BLaER1 treated with 17β-estradiol and CSF1 and Interleukin-3, amounts not matched to agents 10 nM and 100 nM (cell line): ENCODE results near the gene TUBA4A.

ENCODE experiments used
- H3K27ac ChIP-seq, 11 experiments: shearing (Covaris generic); formaldehyde crosslinking; 2 replicates each; pipeline ENCODE4 v1.8.1; 2022
- H3K27me3 ChIP-seq, 11 experiments: shearing (Covaris generic); formaldehyde crosslinking; 2 replicates each; pipeline ENCODE4 v1.8.1; 2022
- H3K36me3 ChIP-seq, 11 experiments: shearing (Covaris generic); formaldehyde crosslinking; 2 replicates each; pipeline ENCODE4 v1.8.1; 2022
- H3K4me1 ChIP-seq, 10 experiments: shearing (Covaris generic); formaldehyde crosslinking; 2 replicates each; pipeline ENCODE4 v1.8.1; 2022
- H3K4me2 ChIP-seq, 11 experiments: shearing (Covaris generic); formaldehyde crosslinking; 2 replicates each; pipeline ENCODE4 v1.8.1; 2022
- H3K4me3 ChIP-seq, 10 experiments: shearing (Covaris generic); formaldehyde crosslinking; 2 replicates each; pipeline ENCODE4 v1.8.1; 2022
- H3K9ac ChIP-seq, 11 experiments: shearing (Covaris generic); formaldehyde crosslinking; 2 replicates each; pipeline ENCODE4 v1.8.1; 2022
- H3K9me3 ChIP-seq, 11 experiments: shearing (Covaris generic); formaldehyde crosslinking; replicated peaks in 1 of 11; 2 replicates each; pipeline ENCODE4 v1.8.1; 2022
- H4K20me1 ChIP-seq, 11 experiments: shearing (Covaris generic); formaldehyde crosslinking; 2 replicates each; pipeline ENCODE4 v1.8.1; 2022
- Cebpa-rat ChIP-seq, 11 experiments: shearing (Covaris generic); IDR thresholded peaks; 2 replicates each; pipeline ENCODE4 v1.8.1; 2022

TUBA4A gene

GRCh38 chr2:219228911-219229304 is 24.8 kb downstream of the TUBA4A start:
- Histone ChIP-seq H3K4me2 (peak overlapping the region; percentile 90 to 100 (median 98)), H3K27ac (peak overlapping the region; percentile 82 to 94 (median 88)), H4K20me1 (peaks cover 14 to 51% (median 39%) of the 10 kb centered on the region in 11 experiments; a peak in 17 of 22 replicates), H3K4me3 (peak overlapping the region; percentile 78 to 96 (median 84)), H3K27me3 (no peaks in the 10 kb centered on the region), H3K9ac (peak overlapping the region; percentile 89 to 96 (median 93)), H3K9me3 (no peaks in the 10 kb centered on the region), H3K4me1 (peaks cover 53 to 64% (median 60%) of the 10 kb centered on the region in 10 experiments), H3K36me3 (peaks cover 37 to 65% (median 48%) of the 10 kb centered on the region in 11 experiments)
- no peak for TF ChIP-seq Cebpa-rat (IDR thresholded peaks at IDR 0.05)

- Histone ChIP-seq H3K9me3 (no peaks in the 10 kb centered on the region), H3K9ac (peak overlapping the region; percentile 89 to 96 (median 93)), H3K27me3 (no peaks in the 10 kb centered on the region), H3K4me2 (peak overlapping the region; percentile 90 to 100 (median 98)), H3K27ac (peak overlapping the region; percentile 82 to 94 (median 88)), H3K36me3 (peaks cover 37 to 65% (median 48%) of the 10 kb centered on the region in 11 experiments), H4K20me1 (peaks cover 14 to 55% (median 45%) of the 10 kb centered on the region in 11 experiments; a peak in 17 of 22 replicates), H3K4me1 (peaks cover 53 to 64% (median 60%) of the 10 kb centered on the region in 10 experiments), H3K4me3 (peak overlapping the region; percentile 78 to 96 (median 84))
- no peak for TF ChIP-seq Cebpa-rat (IDR thresholded peaks at IDR 0.05)
Measured at GRCh38 chr2:219228041-219228910, 25.4 kb downstream of the TUBA4A start.

GRCh38 chr2:219225350-219225749 is 28.4 kb downstream of the TUBA4A start:
- TF ChIP-seq Cebpa-rat (IDR thresholded peaks at IDR 0.05) = no peak
- no peaks in the 10 kb centered on the region for H3K9me3 ChIP-seq
- H3K4me2 ChIP-seq = peak overlapping the region; percentile 90 to 100 (median 98)
- peaks cover 47 to 74% (median 60%) of the 10 kb centered on the region in 11 experiments for H3K36me3 ChIP-seq
- peaks cover 25 to 80% (median 55%) of the 10 kb centered on the region in 11 experiments; a peak in 19 of 22 replicates for H4K20me1 ChIP-seq
- H3K9ac ChIP-seq = peak overlapping the region in 10 of 11 experiments; percentile 6 to 52 (median 38); a peak in 14 of 22 replicates
- H3K27ac ChIP-seq = peak overlapping the region in 10 of 11 experiments; percentile 28 to 70 (median 50); a peak in 18 of 22 replicates
- peak overlapping the region in 4 of 10 experiments; percentile 0 to 35 (median 12); a peak in 4 of 20 replicates for H3K4me3 ChIP-seq
- H3K4me1 ChIP-seq = peaks cover 43 to 57% (median 49%) of the 10 kb centered on the region in 10 experiments
- no peaks in the 10 kb centered on the region for H3K27me3 ChIP-seq

- Histone ChIP-seq H3K9ac (no peak overlapping the region), H3K4me1 (peaks cover 50 to 71% (median 61%) of the 10 kb centered on the region in 10 experiments), H3K4me2 (peak overlapping the region in 4 of 11 experiments; percentile 90 to 99 (median 98); a peak in 1 of 22 replicates), H4K20me1 (peaks cover 25 to 93% (median 66%) of the 10 kb centered on the region in 11 experiments; a peak in 19 of 22 replicates), H3K9me3 (no peaks in the 10 kb centered on the region), H3K27me3 (no peaks in the 10 kb centered on the region), H3K27ac (no peak overlapping the region; a peak in 1 of 22 replicates), H3K36me3 (peaks cover 57 to 85% (median 70%) of the 10 kb centered on the region in 11 experiments), H3K4me3 (no peak overlapping the region)
- TF ChIP-seq Cebpa-rat (IDR thresholded peaks at IDR 0.05) = no peak
Measured at GRCh38 chr2:219223831-219224610, 29.7 kb downstream of the TUBA4A start.

- H3K9ac ChIP-seq = peak overlapping the region in 1 of 11 experiments; percentile 47; a peak in 1 of 22 replicates
- H3K4me2 ChIP-seq = no peak overlapping the region
- no peaks in the 10 kb centered on the region for H3K9me3 ChIP-seq
- peaks cover 57 to 77% (median 67%) of the 10 kb centered on the region in 11 experiments for H3K36me3 ChIP-seq
- peaks cover 12 to 88% (median 46%) of the 10 kb centered on the region in 11 experiments; a peak in 16 of 22 replicates for H4K20me1 ChIP-seq
- no peak for TF ChIP-seq Cebpa-rat (IDR thresholded peaks at IDR 0.05)
- H3K4me3 ChIP-seq = no peak overlapping the region
- H3K27me3 ChIP-seq = no peaks in the 10 kb centered on the region
- peaks cover 48 to 72% (median 64%) of the 10 kb centered on the region in 10 experiments for H3K4me1 ChIP-seq
- no peak overlapping the region for H3K27ac ChIP-seq
Measured at GRCh38 chr2:219221957-219222518, 31.7 kb downstream of the TUBA4A start.

GRCh38 chr2:219220652-219221402 is 32.9 kb downstream of the TUBA4A start:
- no peak overlapping the region for H3K27ac ChIP-seq
- peaks cover 55 to 71% (median 62%) of the 10 kb centered on the region in 11 experiments for H3K36me3 ChIP-seq
- peak overlapping the region in 1 of 11 experiments; percentile 8; a peak in 1 of 22 replicates for H3K9ac ChIP-seq
- H3K4me2 ChIP-seq = peak overlapping the region in 3 of 11 experiments; percentile 87 to 99 (median 98); a peak in 3 of 22 replicates
- peaks cover 12 to 78% (median 42%) of the 10 kb centered on the region in 11 experiments; a peak in 16 of 22 replicates for H4K20me1 ChIP-seq
- H3K4me1 ChIP-seq = peaks cover 48 to 72% (median 64%) of the 10 kb centered on the region in 10 experiments
- no peak overlapping the region for H3K4me3 ChIP-seq
- no peaks in the 10 kb centered on the region for H3K27me3 ChIP-seq
- H3K9me3 ChIP-seq = no peaks in the 10 kb centered on the region
- no peak for TF ChIP-seq Cebpa-rat (IDR thresholded peaks at IDR 0.05)

GRCh38 chr2:219219784-219220532 is 33.8 kb downstream of the TUBA4A start:
- H3K9me3 ChIP-seq = no peaks in the 10 kb centered on the region
- H3K27me3 ChIP-seq = no peaks in the 10 kb centered on the region
- peaks cover 53 to 74% (median 60%) of the 10 kb centered on the region in 11 experiments for H3K36me3 ChIP-seq
- H3K9ac ChIP-seq = peak overlapping the region in 9 of 11 experiments; percentile 42 to 89 (median 75); a peak in 14 of 22 replicates
- H3K4me1 ChIP-seq = peaks cover 43 to 68% (median 56%) of the 10 kb centered on the region in 10 experiments
- H3K4me2 ChIP-seq = peak overlapping the region; percentile 87 to 100 (median 98)
- H3K27ac ChIP-seq = peak overlapping the region in 2 of 11 experiments; percentile 69 to 85; a peak in 2 of 22 replicates
- no peak for TF ChIP-seq Cebpa-rat (IDR thresholded peaks at IDR 0.05)
- H3K4me3 ChIP-seq = peak overlapping the region in 3 of 10 experiments; percentile 56 to 65 (median 61); a peak in 4 of 20 replicates
- H4K20me1 ChIP-seq = peaks cover 5 to 69% (median 34%) of the 10 kb centered on the region in 11 experiments; a peak in 17 of 22 replicates
